Erythroblast (primary cell): ENCODE measurements around the gene ABCA3.

Experiments
- GATA1 ChIP-seq: IDR thresholded peaks from 2 replicates; pipeline ENCODE4 v1.6.1; 2011; ENCODE audit warnings: low read depth, mild to moderate bottlenecking, control low read depth, low read length, moderate library complexity
- POLR2A ChIP-seq: IDR thresholded peaks from 2 replicates; pipeline ENCODE4 v1.6.1; 2011; ENCODE audit warnings: mild to moderate bottlenecking, low read length

GRCh38 chr16:2350500-2350899 is 10.0 kb upstream of the ABCA3 start:
- TF ChIP-seq POLR2A (no peak), GATA1 (no peak)
